ENCODE data around the gene PTPN1.

The PTPN1 gene

DNA sequence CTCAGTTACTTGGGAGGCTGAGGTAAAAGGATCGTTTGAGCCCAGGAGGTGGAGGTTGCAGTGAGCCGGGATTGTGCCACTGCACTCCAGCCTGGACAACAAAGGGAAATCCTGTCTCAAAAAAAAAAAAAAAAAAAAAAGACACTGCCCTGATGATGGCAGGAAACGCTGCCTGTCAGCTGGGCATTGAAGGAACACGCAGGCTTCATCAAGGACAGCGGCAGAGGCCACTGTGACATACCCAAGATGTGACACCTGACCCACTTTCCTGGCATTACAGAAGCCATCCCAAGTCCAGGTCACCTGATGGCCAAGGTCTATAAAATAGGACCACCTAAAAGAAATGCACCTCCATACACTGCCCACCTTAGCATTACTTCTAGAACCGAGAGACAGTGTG, 105.2 kb downstream of the PTPN1 start:
- ChIA-PET POLR2A (no interaction called here), CTCF (interaction anchor here (1.7 kb wide), 1 partner anchor 27 kb away, joined by 4 read pairs; no protein-coding TSS in a partner anchor)
- H3K27ac ChIP-seq (ENCODE audit: extremely low read depth, low read depth, low read length), result no peak overlapping the region
- H3K9me3 ChIP-seq (ENCODE audit: control insufficient read depth, insufficient read depth, low read depth, low read length), result no peaks in the 10 kb centered on the region
- TF ChIP-seq ZNF23 (tag by site-specific recombination; IDR thresholded peaks at IDR 0.05; ENCODE audit: borderline replicate concordance) (no peak), ZNF791 (tag by site-specific recombination; IDR thresholded peaks at IDR 0.05) (no peak), MYNN (tag by site-specific recombination; IDR thresholded peaks at IDR 0.05; ENCODE audit: borderline replicate concordance) (no peak), ZNF677 (tag by site-specific recombination; IDR thresholded peaks at IDR 0.05) (no peak), ZNF785 (tag by site-specific recombination; IDR thresholded peaks at IDR 0.05) (no peak), ZNF37A (tag by site-specific recombination; IDR thresholded peaks at IDR 0.05) (no peak), ZNF404 (tag by site-specific recombination; IDR thresholded peaks at IDR 0.05) (no peak), ZNF157 (tag by site-specific recombination; IDR thresholded peaks at IDR 0.05) (no peak), ZNF830 (tag by site-specific recombination; IDR thresholded peaks at IDR 0.05; ENCODE audit: low read depth) (no peak), ZBTB20 (tag by site-specific recombination; IDR thresholded peaks at IDR 0.05) (no peak)
- TF ChIP-seq, protein P1, sequence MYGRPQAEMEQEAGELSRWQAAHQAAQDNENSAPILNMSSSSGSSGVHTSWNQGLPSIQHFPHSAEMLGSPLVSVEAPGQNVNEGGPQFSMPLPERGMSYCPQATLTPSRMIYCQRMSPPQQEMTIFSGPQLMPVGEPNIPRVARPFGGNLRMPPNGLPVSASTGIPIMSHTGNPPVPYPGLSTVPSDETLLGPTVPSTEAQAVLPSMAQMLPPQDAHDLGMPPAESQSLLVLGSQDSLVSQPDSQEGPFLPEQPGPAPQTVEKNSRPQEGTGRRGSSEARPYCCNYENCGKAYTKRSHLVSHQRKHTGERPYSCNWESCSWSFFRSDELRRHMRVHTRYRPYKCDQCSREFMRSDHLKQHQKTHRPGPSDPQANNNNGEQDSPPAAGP (tag by site-specific recombination; IDR thresholded peaks at IDR 0.05), result no peak
- TF ChIP-seq, protein P2, sequence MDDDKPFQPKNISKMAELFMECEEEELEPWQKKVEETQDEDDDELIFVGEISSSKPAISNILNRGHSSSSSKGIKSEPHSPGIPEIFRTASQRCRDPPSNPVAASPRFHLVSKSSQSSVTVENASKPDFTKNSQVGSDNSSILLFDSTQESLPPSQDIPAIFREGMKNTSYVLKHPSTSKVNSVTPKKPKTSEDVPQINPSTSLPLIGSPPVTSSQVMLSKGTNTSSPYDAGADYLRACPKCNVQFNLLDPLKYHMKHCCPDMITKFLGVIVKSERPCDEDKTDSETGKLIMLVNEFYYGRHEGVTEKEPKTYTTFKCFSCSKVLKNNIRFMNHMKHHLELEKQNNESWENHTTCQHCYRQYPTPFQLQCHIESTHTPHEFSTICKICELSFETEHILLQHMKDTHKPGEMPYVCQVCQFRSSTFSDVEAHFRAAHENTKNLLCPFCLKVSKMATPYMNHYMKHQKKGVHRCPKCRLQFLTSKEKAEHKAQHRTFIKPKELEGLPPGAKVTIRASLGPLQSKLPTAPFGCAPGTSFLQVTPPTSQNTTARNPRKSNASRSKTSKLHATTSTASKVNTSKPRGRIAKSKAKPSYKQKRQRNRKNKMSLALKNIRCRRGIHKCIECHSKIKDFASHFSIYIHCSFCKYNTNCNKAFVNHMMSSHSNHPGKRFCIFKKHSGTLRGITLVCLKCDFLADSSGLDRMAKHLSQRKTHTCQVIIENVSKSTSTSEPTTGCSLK (tag by site-specific recombination; IDR thresholded peaks at IDR 0.05), result no peak
- H3K4me1 ChIP-seq (ENCODE audit: control insufficient read depth, insufficient read depth, low read length), result no peaks in the 10 kb centered on the region
- H3K36me3 ChIP-seq (ENCODE audit: control insufficient read depth in 2 of 2, insufficient read depth in 1 of 2, low read length in 2 of 2), result no peaks in the 10 kb centered on the region
- no peak overlapping the region for H3K4me3 ChIP-seq (ENCODE audit: low read depth, low read length)

DNA sequence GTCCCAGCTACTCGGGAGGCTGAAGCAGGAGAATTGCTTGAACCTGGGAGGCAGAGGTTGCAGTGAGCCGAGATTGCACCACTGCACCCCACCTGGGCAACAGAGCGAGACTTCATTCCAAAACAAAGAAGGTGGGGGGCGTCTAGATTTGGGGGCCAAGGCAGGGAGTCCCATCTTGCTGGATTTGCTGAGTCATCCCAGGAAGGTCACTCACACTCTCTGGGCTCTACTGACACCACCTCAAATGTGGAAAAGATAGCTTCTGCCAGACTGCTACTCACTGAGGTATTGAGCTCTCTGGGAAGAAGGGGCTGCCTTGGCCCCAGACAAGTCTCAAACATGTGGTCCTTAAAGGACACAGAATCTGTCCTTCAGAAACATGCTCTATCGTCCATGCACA, 106.8 kb downstream of the PTPN1 start:
- H3K27ac ChIP-seq (ENCODE audit: extremely low read depth, low read depth, low read length), result no peak overlapping the region
- H3K9me3 ChIP-seq (ENCODE audit: control insufficient read depth, insufficient read depth, low read depth, low read length), result no peaks in the 10 kb centered on the region
- CTCF ChIA-PET, result interaction anchor here (0.6 to 1.8 kb wide), 6 partner anchors 9 to 636 kb away, joined by 3 to 8 read pairs (median 3); no protein-coding TSS in a partner anchor
- POLR2A ChIA-PET, result no interaction called here
- H3K36me3 ChIP-seq (ENCODE audit: control insufficient read depth in 2 of 2, insufficient read depth in 1 of 2, low read length in 2 of 2), result no peaks in the 10 kb centered on the region
- no peak overlapping the region for H3K4me3 ChIP-seq (ENCODE audit: low read depth, low read length)
- TF ChIP-seq SCRT1 (tag by site-specific recombination; IDR thresholded peaks at IDR 0.05; ENCODE audit: borderline replicate concordance), result no peak
- no peak for TF ChIP-seq ZNF660 (tag by site-specific recombination; IDR thresholded peaks at IDR 0.05)
- TF ChIP-seq ZBTB21 (tag by site-specific recombination; IDR thresholded peaks at IDR 0.05), result no peak
- no peak for TF ChIP-seq ZNF157 (tag by site-specific recombination; IDR thresholded peaks at IDR 0.05)
- no peak for TF ChIP-seq KLF8 (tag by site-specific recombination; IDR thresholded peaks at IDR 0.05)
- H3K4me1 ChIP-seq (ENCODE audit: control insufficient read depth, insufficient read depth, low read length), result no peaks in the 10 kb centered on the region

DNA sequence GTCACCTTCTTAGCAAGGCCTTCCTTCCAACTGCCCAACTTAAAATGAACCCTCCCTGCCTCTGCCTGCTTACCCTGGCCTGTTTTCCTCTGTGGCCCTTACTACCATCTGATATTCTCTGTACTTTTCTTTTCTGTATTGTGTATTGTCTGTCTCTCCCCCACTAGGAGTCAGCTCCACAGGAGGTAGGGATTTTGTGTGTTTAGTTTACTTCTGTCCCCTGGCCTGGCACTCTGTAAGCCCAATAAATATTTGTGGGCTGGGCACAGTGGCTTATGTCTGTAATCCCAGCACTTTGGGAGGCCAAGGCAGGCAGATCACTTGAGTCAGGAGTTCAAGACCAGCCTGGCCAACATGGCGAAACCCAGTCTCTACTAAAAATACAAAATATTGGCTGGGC, 108.4 kb downstream of the PTPN1 start:
- Histone ChIP-seq H3K9me3 (ENCODE audit: control insufficient read depth, insufficient read depth, low read depth, low read length) (no peaks in the 10 kb centered on the region), H3K4me1 (ENCODE audit: control insufficient read depth, insufficient read depth, low read length) (no peaks in the 10 kb centered on the region), H3K4me3 (ENCODE audit: low read depth, low read length) (no peak overlapping the region), H3K36me3 (ENCODE audit: control insufficient read depth in 2 of 2, insufficient read depth in 1 of 2, low read length in 2 of 2) (no peaks in the 10 kb centered on the region), H3K27ac (ENCODE audit: extremely low read depth, low read depth, low read length) (no peak overlapping the region)
- POLR2A ChIA-PET, result interaction anchor here (0.7 kb wide), 1 partner anchor 527 kb away, joined by 5 read pairs; no protein-coding TSS in a partner anchor
- no peak for TF ChIP-seq ZNF621 (tag by site-specific recombination; IDR thresholded peaks at IDR 0.05)
- peak; percentile 46 for TF ChIP-seq ZNF335 (tag by site-specific recombination; conservative IDR thresholded peaks at IDR 0.05)
- TF ChIP-seq ZIC2 (tag by site-specific recombination; IDR thresholded peaks at IDR 0.05), result peak; percentile 62
- TF ChIP-seq ZNF354C (tag by site-specific recombination; IDR thresholded peaks at IDR 0.05; ENCODE audit: borderline replicate concordance, low read depth), result no peak
- TF ChIP-seq ZNF596 (tag by site-specific recombination; IDR thresholded peaks at IDR 0.05), result no peak
- TF ChIP-seq KLF7 (tag by site-specific recombination; IDR thresholded peaks at IDR 0.05; ENCODE audit: borderline replicate concordance), result no peak
- TF ChIP-seq, protein P3, sequence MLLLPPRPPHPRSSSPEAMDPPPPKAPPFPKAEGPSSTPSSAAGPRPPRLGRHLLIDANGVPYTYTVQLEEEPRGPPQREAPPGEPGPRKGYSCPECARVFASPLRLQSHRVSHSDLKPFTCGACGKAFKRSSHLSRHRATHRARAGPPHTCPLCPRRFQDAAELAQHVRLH (tag by site-specific recombination; IDR thresholded peaks at IDR 0.05), result no peak
- peak; percentile 97 for TF ChIP-seq GLIS1 (tag by site-specific recombination; IDR thresholded peaks at IDR 0.05)
- CTCF ChIA-PET, result interaction anchor here (0.6 to 1.2 kb wide), 2 partner anchors 17 to 466 kb away, joined by 4 read pairs; no protein-coding TSS in a partner anchor
